Keratinocyte (primary cell): ENCODE measurements around the gene IGF1.

ENCODE experiments used
- CTCF ChIP-seq, 3 experiments: IDR thresholded peaks in 1 of 3; conservative IDR thresholded peaks in 1 of 3; optimal IDR thresholded peaks in 1 of 3; 2 replicates in 2 of 3; 3 replicates in 1 of 3; pipeline versions ENCODE3 to v1.5.1; 2011; ENCODE audit warnings: low read length in 3 of 3, mild to moderate bottlenecking in 3 of 3, moderate library complexity in 2 of 3, control low read depth in 1 of 3, inconsistent platforms in 1 of 3; ENCODE audit not compliant: insufficient read depth in 2 of 3; ENCODE audit errors: extremely low read depth in 1 of 3
- EZH2 ChIP-seq: IDR thresholded peaks from one replicate; pipeline ENCODE4 v1.6.1; 2012; ENCODE audit warnings: inconsistent platforms, mild to moderate bottlenecking, low read length, moderate library complexity

GRCh38 chr12:102510031-102510430 is 29.7 kb upstream of the IGF1 start:
- TF ChIP-seq CTCF (optimal IDR thresholded peaks at IDR 0.05 in 1 of 3, IDR thresholded peaks at IDR 0.05 in 1 of 3, conservative IDR thresholded peaks at IDR 0.05 in 1 of 3; ENCODE audit: extremely low read depth in 1 of 3, insufficient read depth in 2 of 3, low read length in 3 of 3): no peak
- no peak for TF ChIP-seq EZH2
